GM23248 (cell line): ENCODE results near the gene NASP.

Experiments
- EZH2 ChIP-seq: fragments of 200-600 bp; sonication (generic); IDR thresholded peaks from 2 replicates; pipeline ENCODE4 v1.6.1; 2018; ENCODE audit warnings: antibody characterized with exemption, mild to moderate bottlenecking; ENCODE audit not compliant: insufficient read depth, poor library complexity, severe bottlenecking
- EZH2phosphoT487 ChIP-seq: fragments of 200-600 bp; sonication (generic); IDR thresholded peaks from 2 replicates; pipeline ENCODE4 v1.6.1; 2018; ENCODE audit warnings: antibody characterized with exemption, moderate library complexity, mild to moderate bottlenecking, low read depth; ENCODE audit not compliant: insufficient read depth

- TF ChIP-seq EZH2, result no peak
- no peak for TF ChIP-seq EZH2phosphoT487
Observed at GRCh38 chr1:45541193-45541592, 42.6 kb upstream of the NASP start.
